GM21529 (cell line): ENCODE results near the gene SSR4.

Experiments
- ATAC-seq: cut with Tn5 transposase; IDR thresholded peaks from one replicate; pipeline ENCODE4 v1.9.1; 2021; ENCODE audit not compliant: unreplicated experiment

SSR4 gene

DNA sequence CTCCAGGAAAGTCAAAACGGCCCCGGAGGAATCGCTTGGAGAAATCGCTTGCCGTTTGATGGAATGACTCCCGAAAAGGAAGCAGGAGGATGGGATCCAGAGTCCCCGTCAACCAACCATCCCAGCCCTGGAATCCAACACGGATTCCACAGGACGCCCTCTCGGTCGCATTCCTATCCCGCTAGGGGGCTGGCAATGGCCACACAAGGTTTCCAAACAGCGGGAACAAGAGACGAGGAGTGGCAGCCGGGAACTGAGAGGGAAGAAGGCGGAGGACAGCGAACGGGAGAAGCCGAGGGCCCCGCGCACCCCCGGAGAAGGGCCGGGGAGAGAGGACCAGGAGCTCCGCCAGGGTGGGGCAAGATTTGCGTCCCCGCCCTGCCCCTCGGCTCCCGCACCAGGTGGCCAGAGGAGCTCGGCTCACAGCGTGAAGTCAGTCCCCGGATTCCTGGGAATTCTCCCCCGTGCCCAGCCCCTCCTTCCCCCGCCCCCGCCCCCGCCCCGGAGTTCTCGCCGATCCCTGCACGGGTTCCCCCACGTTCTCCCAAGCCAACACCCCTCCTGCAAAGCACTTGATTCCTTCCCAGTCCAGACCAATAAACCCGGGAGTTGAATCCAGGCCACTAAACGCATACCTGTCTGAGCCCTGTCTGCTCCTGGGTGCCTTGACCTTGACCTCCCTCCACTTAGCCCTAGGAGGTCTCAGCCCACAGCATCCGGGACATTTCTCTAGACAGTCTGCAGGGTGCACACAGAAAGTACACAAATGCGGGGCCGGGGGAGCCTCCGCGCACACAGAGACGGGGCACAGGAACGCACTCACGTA is 34.5 kb downstream of the SSR4 start:
- no peak for ATAC-seq

DNA sequence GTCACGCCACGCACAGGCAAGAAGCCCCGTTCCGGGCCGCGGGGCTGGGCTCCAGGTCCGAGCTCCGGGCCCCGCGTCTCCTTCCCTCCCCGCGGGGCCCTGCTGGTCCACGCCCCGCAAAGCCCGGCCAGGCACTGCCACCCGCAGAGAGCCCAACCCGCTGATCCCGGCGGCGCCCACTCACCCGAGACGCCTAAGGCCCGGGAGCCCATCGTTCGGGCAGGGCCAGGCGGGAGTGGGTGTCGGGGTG is 35.0 kb downstream of the SSR4 start:
- no peak for ATAC-seq

DNA sequence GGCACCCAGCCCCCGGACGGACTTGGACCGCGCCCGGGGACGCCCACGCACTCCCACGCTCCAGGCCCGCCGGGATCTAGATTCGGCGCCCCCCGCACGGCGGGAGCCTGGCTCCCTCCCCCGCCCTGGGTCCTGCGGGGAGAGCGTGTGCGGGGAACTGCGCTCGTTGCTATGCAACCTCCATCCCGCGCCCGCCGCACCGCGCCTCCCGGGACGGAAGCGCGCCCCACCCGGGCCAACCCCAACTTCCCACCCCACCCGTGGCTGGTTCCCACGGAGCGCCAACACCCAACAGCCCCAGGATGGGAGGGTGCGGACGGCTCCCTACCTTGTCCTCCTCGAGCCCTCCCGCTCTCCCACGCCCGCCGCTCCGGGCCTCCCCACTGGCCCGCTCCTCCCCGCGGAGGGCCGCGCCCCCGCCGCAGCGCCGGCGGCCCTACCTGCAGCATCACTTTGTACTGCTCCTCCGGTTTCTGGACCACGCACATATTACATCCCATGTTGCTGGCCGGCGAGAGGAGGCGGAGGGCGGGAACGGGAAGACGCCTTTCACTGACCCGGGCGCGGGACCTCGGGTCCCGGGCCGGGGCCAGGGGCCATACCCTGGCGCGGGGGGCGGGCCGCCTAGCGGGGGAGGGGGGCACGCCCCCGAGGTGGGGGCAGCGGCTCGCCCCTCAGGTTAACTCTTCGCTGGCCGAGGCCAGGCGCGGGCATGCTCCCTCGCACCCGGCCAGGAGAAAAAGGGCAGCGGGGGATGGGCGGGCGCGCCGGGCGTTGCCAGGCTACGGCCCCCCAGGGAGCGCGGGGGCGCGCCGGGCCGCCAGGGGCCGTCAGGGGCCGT is 35.6 kb downstream of the SSR4 start, which contains the start of gene PDZD4:
Gene PDZD4 (minus strand): TSS at position 746 of the 841 bp plus-strand sequence. CDS start 246 bp downstream, at position 500.
- no peak for ATAC-seq

DNA sequence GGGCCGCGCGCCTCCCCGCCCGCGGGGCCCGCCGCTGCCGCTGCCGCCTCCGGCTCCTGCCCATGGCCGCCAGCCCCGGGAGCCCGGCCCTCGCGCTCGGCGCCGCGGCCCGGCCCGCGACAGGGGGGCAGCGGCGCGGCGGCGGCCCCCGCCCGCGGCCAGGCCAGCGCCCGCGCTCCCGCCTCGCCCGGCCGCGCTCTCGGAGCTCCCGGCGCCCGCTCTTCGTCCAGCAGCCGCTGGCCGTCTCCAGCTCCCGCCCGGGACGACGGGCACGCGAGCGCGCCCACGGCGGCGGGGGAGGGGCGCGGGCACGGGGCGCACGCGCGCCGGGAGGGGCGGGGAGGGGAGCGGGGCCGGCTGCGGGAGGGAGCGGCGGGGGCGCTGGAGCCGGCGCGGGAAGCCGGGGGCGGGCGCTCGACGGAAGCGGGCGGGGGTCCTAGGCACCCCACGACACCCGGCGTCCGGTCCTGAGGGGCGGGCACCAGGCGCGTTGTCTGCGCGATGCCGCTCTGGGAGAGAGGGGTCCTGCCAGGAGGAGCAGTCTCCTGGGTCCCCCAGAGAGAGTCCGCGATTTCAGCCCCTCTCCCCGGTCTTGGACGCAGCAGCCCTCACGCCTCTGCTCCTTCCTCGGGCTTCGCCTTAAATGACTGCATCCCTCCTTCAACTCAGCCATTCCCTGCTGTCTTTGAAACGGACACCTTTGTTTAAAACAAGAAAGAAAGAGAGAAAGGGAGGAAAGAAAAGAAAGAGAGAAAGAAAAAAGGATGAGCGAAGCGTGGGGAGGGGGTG is 36.4 kb downstream of the SSR4 start:
- no peak for ATAC-seq

DNA sequence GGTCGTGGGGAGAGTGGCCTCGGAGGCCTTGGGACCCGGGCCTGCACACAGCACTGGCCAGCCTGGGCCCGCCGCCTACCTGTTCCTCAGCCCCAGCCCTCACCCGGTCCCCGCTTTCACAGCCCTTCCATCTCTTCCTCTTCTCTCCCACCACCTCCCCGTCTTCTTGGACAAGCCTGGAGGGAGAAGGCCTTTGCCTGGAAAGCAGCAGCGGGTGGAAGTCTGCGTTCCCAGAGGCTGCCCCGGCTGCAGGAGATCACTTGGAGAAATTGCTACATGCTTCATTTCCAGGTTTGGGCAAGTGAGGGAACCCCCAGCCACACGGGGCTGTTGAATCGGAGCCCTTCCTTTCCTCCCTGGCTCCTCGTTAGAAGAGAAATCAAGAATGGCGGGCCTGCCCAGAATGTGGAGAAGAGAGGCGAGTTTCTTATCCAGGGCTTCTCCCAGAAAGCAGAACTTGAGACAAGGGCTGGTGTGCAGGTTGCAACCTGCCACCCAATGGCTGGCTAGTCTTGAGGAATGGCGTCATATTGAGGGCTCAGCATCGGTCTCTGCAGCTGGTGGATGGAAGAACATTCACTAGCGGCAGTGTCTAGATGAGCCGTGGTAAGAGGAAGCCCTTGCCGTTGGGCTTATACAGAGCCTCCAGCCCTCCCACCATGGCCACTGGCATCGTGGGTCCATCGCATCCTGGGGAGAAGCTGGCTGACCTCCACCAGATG is 37.1 kb downstream of the SSR4 start:
- ATAC-seq = no peak

DNA sequence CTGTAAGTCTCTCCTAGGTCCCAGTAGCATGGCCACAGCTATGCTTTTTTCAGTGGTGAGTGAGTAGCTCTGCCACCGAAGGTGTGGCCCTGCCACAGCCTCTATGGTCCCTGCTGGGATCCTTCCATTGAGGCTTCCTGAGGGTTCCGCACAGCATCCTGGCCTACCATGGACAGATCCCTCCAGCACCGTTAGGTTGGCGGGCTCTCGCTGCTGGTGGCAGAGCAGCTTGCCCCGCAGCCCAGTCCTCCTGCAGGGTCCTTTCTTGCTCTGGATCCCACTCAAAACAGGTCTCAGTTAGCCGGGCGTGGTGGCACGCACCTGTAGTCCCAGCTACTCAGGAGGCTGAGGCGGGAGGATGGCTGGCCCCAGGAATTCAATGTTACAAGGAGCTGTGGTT is 38.3 kb downstream of the SSR4 start:
- no peak for ATAC-seq

DNA sequence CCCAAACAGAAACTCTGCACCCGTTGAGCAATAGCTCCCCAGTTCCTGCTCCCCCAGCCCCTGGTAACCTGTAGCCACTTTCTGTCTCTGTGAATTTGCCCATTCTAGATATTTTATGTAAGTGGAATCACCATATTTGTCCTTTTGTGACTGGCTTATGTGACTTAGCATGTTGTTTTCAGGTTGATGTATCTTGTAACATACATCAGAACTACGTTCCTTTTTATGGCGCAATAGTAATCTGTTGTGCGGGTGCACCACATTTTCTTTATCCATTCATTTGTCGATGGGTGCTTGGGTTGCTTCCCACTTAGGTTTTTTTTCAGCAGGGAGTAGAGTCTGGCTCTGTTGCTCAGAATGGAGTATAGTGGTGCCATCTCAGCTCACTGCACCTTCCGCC is 42.5 kb downstream of the SSR4 start:
- ATAC-seq = no peak

DNA sequence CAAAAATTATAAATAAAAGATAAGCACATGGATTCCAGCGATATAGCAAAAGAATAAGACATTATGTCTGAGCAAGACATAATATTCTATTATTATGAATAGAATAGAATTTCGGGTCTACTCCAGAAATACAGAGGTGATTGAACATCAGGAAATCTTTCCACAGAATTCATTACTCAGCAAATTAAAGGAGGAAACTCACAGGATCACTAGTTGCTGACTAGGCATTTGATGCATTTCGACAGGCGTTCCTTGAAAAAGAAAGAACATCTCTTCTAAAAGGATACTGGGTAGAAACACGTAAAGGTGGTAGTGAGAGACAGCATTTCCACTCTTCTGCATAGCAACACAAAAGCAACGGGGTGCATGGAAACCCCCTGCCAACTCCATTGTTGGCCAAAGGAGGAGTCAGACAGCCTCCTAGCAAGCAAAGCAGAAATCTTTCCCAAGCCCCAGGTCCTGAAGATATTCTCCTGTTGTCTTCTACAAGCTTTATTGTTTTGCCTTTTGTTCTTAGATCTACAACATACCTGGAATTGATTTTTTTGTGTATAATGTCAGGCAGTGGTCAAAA is 50.1 kb downstream of the SSR4 start:
- ATAC-seq = no peak

DNA sequence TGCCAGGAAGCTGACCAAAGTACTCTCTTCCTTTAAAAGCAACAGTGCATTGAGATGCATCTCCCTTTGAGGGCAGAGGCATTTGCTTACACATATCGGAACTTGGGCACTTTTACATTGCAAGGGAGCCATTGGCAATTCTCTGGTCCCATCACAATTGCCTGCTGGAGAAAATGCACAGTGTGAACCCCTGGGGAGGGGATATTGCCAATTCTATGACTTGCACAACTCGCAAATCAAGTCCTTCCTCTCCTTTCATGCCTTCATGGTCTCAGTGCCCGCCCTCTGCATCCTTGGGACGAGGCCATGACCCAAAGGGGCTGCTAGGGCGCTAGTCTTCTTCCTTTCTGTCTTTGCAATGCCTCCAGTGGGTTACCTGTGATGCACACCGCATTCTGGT is 50.7 kb downstream of the SSR4 start:
- ATAC-seq = no peak

DNA sequence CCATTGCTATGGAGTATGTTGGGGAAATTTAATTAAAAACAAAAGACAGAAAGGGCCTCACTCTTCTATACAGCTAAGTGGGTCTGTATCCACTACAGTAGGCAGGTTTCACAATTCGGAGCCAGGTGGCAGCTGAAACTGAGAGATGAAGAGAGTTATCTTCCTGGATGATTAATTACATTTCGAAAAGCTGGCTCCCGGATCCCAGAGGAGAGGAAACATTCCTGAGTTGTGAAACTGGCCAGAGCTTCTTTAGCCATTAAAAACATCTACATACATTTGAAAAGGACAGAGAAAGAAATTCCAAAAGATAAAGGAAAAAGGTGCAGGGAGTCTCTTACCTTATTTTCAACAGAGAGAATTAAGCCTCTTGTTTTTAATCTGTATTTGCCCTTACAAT is 51.4 kb downstream of the SSR4 start:
- no peak for ATAC-seq
